ENCODE measurements around the gene RRAGB. TPM values are rescaled to one million over a fixed set of nuclear protein-coding genes. Genes with fewer than 3 reads are reported as not detected.

Gene RRAGB
- total RNA-seq, 2 experiments from 2014 or later: 7.7 to 8.3 TPM

DNA sequence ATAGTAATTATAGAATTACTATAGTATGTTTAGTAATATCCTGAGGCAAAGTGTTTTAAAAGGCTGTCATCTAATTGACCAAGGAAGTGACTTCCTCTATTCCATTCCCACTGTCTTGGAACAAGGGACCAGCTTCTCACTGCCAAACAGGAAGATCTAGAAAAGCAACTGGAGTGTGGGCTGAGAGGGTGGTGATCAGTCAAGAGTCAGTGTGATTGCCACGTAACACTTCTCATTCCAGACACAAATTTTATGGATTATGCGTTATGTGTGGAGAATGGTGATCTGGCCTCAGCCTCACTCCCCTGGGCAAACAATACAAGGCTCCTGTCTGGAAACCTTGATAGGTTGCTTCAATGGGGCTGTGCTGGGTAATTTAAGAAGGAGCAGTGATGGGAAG lies 60.0 kb downstream of the RRAGB start:
- CTCF ChIA-PET: no interaction called here
- H3K27me3 Mint-ChIP-seq (ENCODE audit: low read depth): no peaks in the 10 kb centered on the region
- DNase-seq (no peak), ATAC-seq (no peak)
- peaks cover 6% of the 10 kb centered on the region for H3K36me3 Mint-ChIP-seq (ENCODE audit: low read depth)
- POLR2A ChIA-PET: no interaction called here
- no peak overlapping the region for H3K27ac Mint-ChIP-seq
- no peak overlapping the region for H3K4me3 Mint-ChIP-seq
- H3K4me1 Mint-ChIP-seq (ENCODE audit: low read depth): no peaks in the 10 kb centered on the region
- H3K9me3 Mint-ChIP-seq (ENCODE audit: insufficient read depth): no peaks in the 10 kb centered on the region

DNA sequence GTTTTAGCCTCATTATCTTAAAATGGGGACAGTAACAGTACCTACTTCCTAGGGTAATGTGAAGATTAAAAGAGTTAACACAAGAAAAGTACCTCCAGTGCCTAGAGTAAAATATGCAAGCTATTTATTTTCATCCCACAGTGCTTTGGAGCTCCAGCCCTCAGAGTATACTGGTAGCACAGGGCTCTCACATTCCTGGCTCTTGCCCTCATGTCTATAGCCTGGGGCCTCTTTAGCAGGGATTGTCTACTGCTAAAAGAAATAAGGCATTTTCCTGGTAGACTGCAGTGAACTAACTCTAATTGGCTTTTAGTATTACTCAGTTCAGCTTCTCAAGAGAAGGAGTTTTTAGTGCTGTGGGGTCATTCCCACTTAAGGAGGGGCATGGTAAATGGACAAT lies 60.8 kb downstream of the RRAGB start:
- Mint-ChIP-seq H3K4me1 (ENCODE audit: low read depth) (no peaks in the 10 kb centered on the region), H3K36me3 (ENCODE audit: low read depth) (peaks cover 5% of the 10 kb centered on the region), H3K4me3 (no peak overlapping the region), H3K9me3 (ENCODE audit: insufficient read depth) (no peaks in the 10 kb centered on the region), H3K27ac (no peak overlapping the region), H3K27me3 (ENCODE audit: low read depth) (no peaks in the 10 kb centered on the region)
- ChIA-PET CTCF (no interaction called here), POLR2A (no interaction called here)
- DNase-seq (no peak), ATAC-seq (no peak)

DNA sequence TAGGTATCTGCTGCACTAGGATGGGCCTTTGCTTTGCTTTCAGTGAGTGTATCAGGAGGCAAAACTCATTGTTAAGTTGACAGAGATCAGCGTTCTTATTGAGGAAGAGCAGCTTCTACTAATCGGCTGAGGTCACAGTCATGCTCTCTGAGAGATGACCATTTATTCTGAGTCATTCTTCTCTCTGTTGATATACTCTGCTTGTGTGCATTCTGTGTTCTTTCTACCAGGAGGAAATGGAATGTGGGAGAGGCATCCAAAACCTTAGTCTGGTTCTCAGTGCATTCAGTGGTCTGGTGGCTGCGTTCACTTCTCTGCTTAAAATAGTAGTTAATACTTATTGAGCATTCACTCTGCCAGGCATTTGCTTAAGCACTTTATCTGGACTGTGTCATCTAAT lies 66.2 kb downstream of the RRAGB start:
- H3K4me3 Mint-ChIP-seq: no peak overlapping the region
- no peak for DNase-seq
- ATAC-seq: no peak
- ChIA-PET CTCF (no interaction called here), POLR2A (no interaction called here)
- H3K36me3 Mint-ChIP-seq (ENCODE audit: low read depth): no peaks in the 10 kb centered on the region
- H3K27me3 Mint-ChIP-seq (ENCODE audit: low read depth): no peaks in the 10 kb centered on the region
- peaks cover 3% of the 10 kb centered on the region for H3K9me3 Mint-ChIP-seq (ENCODE audit: insufficient read depth)
- H3K4me1 Mint-ChIP-seq (ENCODE audit: low read depth): no peaks in the 10 kb centered on the region
- H3K27ac Mint-ChIP-seq: no peak overlapping the region

DNA sequence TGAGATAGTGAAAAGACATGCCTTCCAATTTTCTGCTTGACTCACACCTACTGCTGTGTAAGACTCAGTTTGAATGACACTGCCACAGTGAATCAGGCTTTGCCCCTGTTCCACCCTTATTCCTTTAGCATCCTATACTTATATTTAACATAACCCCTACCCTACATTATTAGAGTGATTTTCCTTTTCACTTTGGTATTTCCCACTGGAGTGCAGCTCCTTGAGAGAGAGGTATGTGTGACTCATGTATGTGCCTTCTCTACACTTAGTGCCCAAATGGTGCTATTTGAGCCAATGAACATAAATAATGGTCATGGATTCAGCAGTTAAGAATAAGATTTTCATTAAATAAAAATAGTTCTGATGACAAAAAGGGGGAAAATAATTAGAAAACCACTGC lies 69.5 kb downstream of the RRAGB start:
- ChIA-PET POLR2A (no interaction called here), CTCF (no interaction called here)
- no peak overlapping the region for H3K27ac Mint-ChIP-seq
- no peaks in the 10 kb centered on the region for H3K27me3 Mint-ChIP-seq (ENCODE audit: low read depth)
- ATAC-seq (no peak), DNase-seq (no peak)
- no peak overlapping the region for H3K4me3 Mint-ChIP-seq
- H3K9me3 Mint-ChIP-seq (ENCODE audit: insufficient read depth): peaks cover 3% of the 10 kb centered on the region
- H3K4me1 Mint-ChIP-seq (ENCODE audit: low read depth): no peaks in the 10 kb centered on the region
- no peaks in the 10 kb centered on the region for H3K36me3 Mint-ChIP-seq (ENCODE audit: low read depth)

DNA sequence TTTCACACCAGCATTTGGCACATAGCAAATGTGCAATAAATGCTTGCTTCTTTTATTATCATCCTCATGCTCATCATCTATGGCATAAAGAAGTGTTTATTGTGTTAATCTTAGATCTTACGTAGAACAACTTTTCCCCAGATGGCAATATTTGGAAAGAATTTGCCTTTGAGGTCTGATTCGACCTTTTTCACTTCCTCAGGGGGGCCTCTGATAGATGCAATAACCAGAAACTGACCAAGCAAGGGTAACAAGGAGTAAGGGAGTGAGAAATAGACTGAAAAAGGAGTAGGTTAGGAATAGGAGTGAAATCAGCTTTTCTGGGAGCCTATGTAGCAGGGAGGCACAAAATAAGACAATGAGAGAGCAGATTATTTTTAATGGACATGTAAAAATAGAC lies 70.2 kb downstream of the RRAGB start:
- H3K27me3 Mint-ChIP-seq (ENCODE audit: low read depth): no peaks in the 10 kb centered on the region
- no peak for ATAC-seq
- no peaks in the 10 kb centered on the region for H3K36me3 Mint-ChIP-seq (ENCODE audit: low read depth)
- ChIA-PET POLR2A (no interaction called here), CTCF (no interaction called here)
- H3K9me3 Mint-ChIP-seq (ENCODE audit: insufficient read depth): peaks cover 3% of the 10 kb centered on the region
- no peak for DNase-seq
- no peak overlapping the region for H3K27ac Mint-ChIP-seq
- no peak overlapping the region for H3K4me3 Mint-ChIP-seq
- no peaks in the 10 kb centered on the region for H3K4me1 Mint-ChIP-seq (ENCODE audit: low read depth)

DNA sequence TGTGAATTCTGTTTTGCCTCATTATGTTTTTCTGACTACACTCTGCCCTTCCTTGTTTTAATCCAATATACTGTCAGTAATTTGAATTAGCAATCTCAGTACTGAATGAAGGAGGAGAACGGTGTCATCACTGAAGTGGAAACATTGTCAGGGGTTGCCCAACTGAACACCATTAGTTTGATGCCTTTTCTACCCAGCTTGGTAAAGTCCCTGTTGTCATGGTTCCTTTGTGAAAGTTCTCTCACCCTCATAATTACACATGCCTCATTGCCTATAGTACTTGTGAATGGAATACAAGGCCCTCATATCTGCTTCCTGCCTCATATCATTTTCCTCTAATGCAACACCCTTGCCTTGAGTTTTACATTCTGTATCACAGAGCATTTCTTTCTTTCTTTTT lies 76.9 kb downstream of the RRAGB start:
- no peaks in the 10 kb centered on the region for H3K9me3 Mint-ChIP-seq (ENCODE audit: insufficient read depth)
- no peaks in the 10 kb centered on the region for H3K36me3 Mint-ChIP-seq (ENCODE audit: low read depth)
- no peaks in the 10 kb centered on the region for H3K27me3 Mint-ChIP-seq (ENCODE audit: low read depth)
- POLR2A ChIA-PET: no interaction called here
- H3K4me1 Mint-ChIP-seq (ENCODE audit: low read depth): no peaks in the 10 kb centered on the region
- DNase-seq (no peak), ATAC-seq (no peak)
- H3K4me3 Mint-ChIP-seq: no peak overlapping the region
- CTCF ChIA-PET: no interaction called here
- H3K27ac Mint-ChIP-seq: no peak overlapping the region

DNA sequence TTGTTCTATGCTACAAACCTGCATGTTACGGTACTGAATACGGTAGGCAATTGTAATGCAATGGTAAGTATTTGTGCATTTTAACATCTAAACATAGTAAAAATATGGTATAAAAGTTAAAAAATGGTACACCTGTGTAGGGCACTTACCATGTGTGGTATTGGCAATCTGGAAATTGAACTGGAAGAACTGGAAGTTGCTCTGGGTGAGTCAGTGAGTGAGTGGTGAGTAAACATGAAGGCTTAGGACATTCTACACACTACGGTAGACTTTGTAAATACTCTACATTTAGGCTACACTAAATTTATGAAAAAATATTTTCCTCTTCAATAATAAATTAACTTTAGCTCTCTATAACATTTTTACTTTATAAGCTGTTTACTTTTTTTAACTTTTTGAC lies 78.9 kb downstream of the RRAGB start:
- no peaks in the 10 kb centered on the region for H3K36me3 Mint-ChIP-seq (ENCODE audit: low read depth)
- no peaks in the 10 kb centered on the region for H3K27me3 Mint-ChIP-seq (ENCODE audit: low read depth)
- H3K4me3 Mint-ChIP-seq: no peak overlapping the region
- no peak overlapping the region for H3K27ac Mint-ChIP-seq
- H3K9me3 Mint-ChIP-seq (ENCODE audit: insufficient read depth): no peaks in the 10 kb centered on the region
- POLR2A ChIA-PET: no interaction called here
- CTCF ChIA-PET: no interaction called here
- ATAC-seq (no peak), DNase-seq (no peak)
- no peaks in the 10 kb centered on the region for H3K4me1 Mint-ChIP-seq (ENCODE audit: low read depth)

DNA sequence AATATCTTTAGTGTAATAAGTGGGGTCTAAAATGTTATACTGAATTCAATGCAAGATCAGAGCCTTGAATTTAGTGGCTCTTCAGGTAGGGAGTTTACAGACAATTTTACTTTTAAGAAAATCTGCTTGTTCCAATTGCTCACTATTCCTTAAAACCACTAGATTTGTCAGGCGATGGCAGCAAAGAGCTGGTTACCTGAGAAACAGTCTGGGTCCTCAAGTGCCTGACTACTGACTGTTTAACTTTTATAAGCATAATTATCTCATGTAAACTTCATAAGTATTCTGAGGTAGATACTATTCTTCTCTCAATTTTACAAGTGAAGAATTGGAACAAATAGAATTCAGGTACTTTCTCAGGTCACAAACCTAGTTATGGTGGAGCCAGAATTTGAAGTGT lies 84.3 kb downstream of the RRAGB start:
- ChIA-PET POLR2A (no interaction called here), CTCF (interaction anchor here (1.1 kb wide), 1 partner anchor 1840 kb away, joined by 3 read pairs; no protein-coding TSS in a partner anchor)
- Mint-ChIP-seq H3K27ac (no peak overlapping the region), H3K4me1 (ENCODE audit: low read depth) (no peaks in the 10 kb centered on the region), H3K27me3 (ENCODE audit: low read depth) (no peaks in the 10 kb centered on the region), H3K9me3 (ENCODE audit: insufficient read depth) (no peaks in the 10 kb centered on the region), H3K4me3 (no peak overlapping the region), H3K36me3 (ENCODE audit: low read depth) (no peaks in the 10 kb centered on the region)
- DNase-seq: no peak
- no peak for ATAC-seq

Other genes starting within 250 kb of the RRAGB start
- gene USP51, start 227.9 kb upstream of the RRAGB start, total RNA-seq: 1 to 10 TPM; 1.2 TPM
- not detected for gene FOXR2, start 94.3 kb upstream of the RRAGB start, total RNA-seq

All from activated CD8-positive, alpha-beta T cell treated with anti-CD3 and anti-CD28 coated beads, Interleukin-2, amount 10 ng/mL, durations not matched to agents 7 days and 5 days (primary cell).